ENCODE measurements around the gene WWOX.

DNA sequence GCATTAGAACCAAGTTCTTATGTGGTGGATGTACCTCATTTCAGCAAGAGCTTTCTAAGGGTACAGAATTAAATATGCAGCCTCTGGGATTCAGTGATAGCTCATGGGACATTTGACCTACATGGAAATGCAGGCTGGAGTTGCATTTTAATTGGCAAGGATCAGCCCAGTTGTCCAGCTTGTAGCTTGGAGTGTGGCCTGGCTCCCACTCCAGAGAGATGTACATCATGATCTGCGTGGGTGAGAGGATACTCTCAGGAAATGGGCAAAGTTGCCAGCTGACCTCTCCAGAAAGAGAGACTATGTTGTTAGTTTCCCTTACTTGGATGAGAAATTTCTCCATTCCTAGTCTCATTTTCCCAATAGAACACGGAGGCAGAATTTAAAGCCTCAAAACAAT lies 945.7 kb downstream of the WWOX start:
- TF ChIP-seq, protein P1, sequence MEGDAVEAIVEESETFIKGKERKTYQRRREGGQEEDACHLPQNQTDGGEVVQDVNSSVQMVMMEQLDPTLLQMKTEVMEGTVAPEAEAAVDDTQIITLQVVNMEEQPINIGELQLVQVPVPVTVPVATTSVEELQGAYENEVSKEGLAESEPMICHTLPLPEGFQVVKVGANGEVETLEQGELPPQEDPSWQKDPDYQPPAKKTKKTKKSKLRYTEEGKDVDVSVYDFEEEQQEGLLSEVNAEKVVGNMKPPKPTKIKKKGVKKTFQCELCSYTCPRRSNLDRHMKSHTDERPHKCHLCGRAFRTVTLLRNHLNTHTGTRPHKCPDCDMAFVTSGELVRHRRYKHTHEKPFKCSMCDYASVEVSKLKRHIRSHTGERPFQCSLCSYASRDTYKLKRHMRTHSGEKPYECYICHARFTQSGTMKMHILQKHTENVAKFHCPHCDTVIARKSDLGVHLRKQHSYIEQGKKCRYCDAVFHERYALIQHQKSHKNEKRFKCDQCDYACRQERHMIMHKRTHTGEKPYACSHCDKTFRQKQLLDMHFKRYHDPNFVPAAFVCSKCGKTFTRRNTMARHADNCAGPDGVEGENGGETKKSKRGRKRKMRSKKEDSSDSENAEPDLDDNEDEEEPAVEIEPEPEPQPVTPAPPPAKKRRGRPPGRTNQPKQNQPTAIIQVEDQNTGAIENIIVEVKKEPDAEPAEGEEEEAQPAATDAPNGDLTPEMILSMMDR (IDR thresholded peaks at IDR 0.05; ENCODE audit: insufficient read depth, low read depth, low read length) = no peak
- TF ChIP-seq EZH2 (IDR thresholded peaks at IDR 0.05; ENCODE audit: insufficient read depth, low read length) = no peak
